HL-60 (cell line): Measurements from ENCODE around the gene PIH1D1.

Experiments used
- DNase-seq, 2 experiments: peaks; one replicate each; pipeline ENCODE4 v3.0.0-alpha.2; 2010 to 2020; ENCODE audit warnings: low read depth in 1 of 2, low spot score in 1 of 2
- H3K27ac ChIP-seq: fragments of 250-450 bp; sonication (Bioruptor Pico); replicated peaks from 2 replicates; pipeline ENCODE4 v1.5.1; 2020; ENCODE audit warnings: mild to moderate bottlenecking, moderate library complexity
- H3K27me3 ChIP-seq: fragments of 250-450 bp; sonication (Bioruptor Pico); 2 replicates; pipeline ENCODE4 v1.5.1; 2021; ENCODE audit warnings: mild to moderate bottlenecking, moderate library complexity; ENCODE audit not compliant: insufficient read depth, poor library complexity, severe bottlenecking
- H3K4me3 ChIP-seq: replicated peaks from 2 replicates; pipeline ENCODE4 v1.5.1; 2011; ENCODE audit warnings: mild to moderate bottlenecking, control low read depth, low read length; ENCODE audit not compliant: insufficient read depth
- GABPA ChIP-seq: IDR thresholded peaks from 2 replicates; pipeline ENCODE4 v1.6.1; 2012; ENCODE audit warnings: low read depth
- POLR2AphosphoS5 ChIP-seq: IDR thresholded peaks from 2 replicates; pipeline ENCODE4 v1.6.1; 2012; ENCODE audit warnings: low read depth
- SPI1 ChIP-seq: IDR thresholded peaks from 2 replicates; pipeline ENCODE4 v1.6.1; 2012; ENCODE audit warnings: low read depth, mild to moderate bottlenecking, borderline replicate concordance
- TF ChIP-seq, protein P1 (sequence below): IDR thresholded peaks from one replicate; pipeline ENCODE4 v1.5.1; 2011; ENCODE audit warnings: low read length, control low read depth, inconsistent platforms; ENCODE audit not compliant: insufficient read depth
- TF ChIP-seq, protein P2 (sequence below): IDR thresholded peaks from 2 replicates; pipeline ENCODE4 v1.6.1; 2012; ENCODE audit warnings: low read depth; ENCODE audit not compliant: insufficient replicate concordance

Gene PIH1D1

DNA sequence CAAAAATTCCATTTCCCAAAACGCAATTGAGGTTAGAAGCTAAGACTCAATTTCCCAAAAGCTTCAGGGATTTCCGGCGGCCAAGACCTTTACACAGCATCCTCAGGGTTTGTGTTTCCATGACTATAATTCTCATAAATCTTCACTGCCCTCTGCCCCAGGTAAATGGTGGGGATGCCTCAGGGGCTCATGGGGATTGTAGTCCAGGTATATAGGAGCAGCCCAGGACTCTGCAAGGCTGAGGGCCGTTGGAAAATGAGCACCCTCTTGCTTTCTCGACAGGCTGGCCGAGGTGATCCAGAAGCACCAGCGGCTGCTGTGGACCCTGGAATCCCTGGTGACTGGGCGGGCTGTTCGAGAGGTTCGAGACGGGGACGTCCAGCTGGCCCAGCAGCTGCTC lies 7.8 kb upstream of the PIH1D1 start:
- no peak overlapping the region for H3K27ac ChIP-seq
- no peaks in the 10 kb centered on the region for H3K27me3 ChIP-seq
- H3K4me3 ChIP-seq: no peak overlapping the region
- DNase-seq: no peak
- TF ChIP-seq, protein P1, sequence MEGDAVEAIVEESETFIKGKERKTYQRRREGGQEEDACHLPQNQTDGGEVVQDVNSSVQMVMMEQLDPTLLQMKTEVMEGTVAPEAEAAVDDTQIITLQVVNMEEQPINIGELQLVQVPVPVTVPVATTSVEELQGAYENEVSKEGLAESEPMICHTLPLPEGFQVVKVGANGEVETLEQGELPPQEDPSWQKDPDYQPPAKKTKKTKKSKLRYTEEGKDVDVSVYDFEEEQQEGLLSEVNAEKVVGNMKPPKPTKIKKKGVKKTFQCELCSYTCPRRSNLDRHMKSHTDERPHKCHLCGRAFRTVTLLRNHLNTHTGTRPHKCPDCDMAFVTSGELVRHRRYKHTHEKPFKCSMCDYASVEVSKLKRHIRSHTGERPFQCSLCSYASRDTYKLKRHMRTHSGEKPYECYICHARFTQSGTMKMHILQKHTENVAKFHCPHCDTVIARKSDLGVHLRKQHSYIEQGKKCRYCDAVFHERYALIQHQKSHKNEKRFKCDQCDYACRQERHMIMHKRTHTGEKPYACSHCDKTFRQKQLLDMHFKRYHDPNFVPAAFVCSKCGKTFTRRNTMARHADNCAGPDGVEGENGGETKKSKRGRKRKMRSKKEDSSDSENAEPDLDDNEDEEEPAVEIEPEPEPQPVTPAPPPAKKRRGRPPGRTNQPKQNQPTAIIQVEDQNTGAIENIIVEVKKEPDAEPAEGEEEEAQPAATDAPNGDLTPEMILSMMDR: no peak
- TF ChIP-seq, protein P2, sequence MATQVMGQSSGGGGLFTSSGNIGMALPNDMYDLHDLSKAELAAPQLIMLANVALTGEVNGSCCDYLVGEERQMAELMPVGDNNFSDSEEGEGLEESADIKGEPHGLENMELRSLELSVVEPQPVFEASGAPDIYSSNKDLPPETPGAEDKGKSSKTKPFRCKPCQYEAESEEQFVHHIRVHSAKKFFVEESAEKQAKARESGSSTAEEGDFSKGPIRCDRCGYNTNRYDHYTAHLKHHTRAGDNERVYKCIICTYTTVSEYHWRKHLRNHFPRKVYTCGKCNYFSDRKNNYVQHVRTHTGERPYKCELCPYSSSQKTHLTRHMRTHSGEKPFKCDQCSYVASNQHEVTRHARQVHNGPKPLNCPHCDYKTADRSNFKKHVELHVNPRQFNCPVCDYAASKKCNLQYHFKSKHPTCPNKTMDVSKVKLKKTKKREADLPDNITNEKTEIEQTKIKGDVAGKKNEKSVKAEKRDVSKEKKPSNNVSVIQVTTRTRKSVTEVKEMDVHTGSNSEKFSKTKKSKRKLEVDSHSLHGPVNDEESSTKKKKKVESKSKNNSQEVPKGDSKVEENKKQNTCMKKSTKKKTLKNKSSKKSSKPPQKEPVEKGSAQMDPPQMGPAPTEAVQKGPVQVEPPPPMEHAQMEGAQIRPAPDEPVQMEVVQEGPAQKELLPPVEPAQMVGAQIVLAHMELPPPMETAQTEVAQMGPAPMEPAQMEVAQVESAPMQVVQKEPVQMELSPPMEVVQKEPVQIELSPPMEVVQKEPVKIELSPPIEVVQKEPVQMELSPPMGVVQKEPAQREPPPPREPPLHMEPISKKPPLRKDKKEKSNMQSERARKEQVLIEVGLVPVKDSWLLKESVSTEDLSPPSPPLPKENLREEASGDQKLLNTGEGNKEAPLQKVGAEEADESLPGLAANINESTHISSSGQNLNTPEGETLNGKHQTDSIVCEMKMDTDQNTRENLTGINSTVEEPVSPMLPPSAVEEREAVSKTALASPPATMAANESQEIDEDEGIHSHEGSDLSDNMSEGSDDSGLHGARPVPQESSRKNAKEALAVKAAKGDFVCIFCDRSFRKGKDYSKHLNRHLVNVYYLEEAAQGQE: no peak
- TF ChIP-seq SPI1: no peak
- no peak for TF ChIP-seq POLR2AphosphoS5
- no peak for TF ChIP-seq GABPA

DNA sequence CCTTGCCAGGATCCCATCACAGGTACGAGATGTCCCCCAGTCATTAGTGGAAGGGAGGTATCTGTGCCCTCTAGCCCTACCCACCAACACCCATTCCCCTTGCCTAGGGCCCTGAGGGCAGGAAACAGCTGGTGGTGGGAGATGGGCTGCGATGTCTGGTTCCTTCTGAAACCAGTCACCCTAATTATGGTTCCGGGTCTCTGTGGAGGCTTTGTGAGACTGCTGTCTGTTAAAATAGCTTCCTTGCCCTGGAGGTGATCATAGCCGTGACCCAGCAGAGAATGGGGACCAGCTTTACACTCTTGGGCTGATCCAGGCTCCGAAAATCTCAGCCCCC lies 6.9 kb upstream of the PIH1D1 start:
- no peak for DNase-seq
- TF ChIP-seq POLR2AphosphoS5 (no peak), SPI1 (no peak), GABPA (no peak)
- TF ChIP-seq, protein P2: no peak
- TF ChIP-seq, protein P1: no peak
- Histone ChIP-seq H3K4me3 (no peak overlapping the region), H3K27ac (no peak overlapping the region), H3K27me3 (no peaks in the 10 kb centered on the region)

DNA sequence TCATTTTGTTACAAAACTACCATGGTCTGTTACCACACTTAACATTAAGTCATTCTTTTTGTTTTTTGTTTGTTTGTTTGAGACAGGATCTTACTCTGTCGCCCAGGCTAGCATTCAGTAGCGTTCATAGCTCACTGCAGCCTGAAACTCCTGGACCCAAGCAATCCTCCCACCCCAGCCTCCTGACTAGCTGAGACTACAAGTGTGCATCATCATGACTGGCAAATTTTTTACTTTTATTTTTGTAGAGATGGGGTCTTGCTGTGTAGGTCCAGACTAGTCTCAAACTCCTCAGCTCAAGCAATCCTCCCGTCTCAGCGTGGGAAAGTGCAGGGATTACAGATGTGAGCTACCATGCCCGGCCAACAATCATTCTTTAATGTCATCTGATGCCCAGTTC lies 4.7 kb upstream of the PIH1D1 start:
- Histone ChIP-seq H3K27me3 (no peaks in the 10 kb centered on the region), H3K27ac (no peak overlapping the region), H3K4me3 (no peak overlapping the region)
- DNase-seq: no peak
- TF ChIP-seq, protein P2: no peak
- no peak for TF ChIP-seq SPI1
- TF ChIP-seq, protein P1: no peak
- no peak for TF ChIP-seq GABPA
- no peak for TF ChIP-seq POLR2AphosphoS5
